HFF-Myc (cell line): ENCODE results near the gene C13orf46.

Experiments
- DNase-seq: peaks from one replicate; pipeline ENCODE4 v3.0.0-alpha.2; 2011; ENCODE audit warnings: low read depth; ENCODE audit errors: extremely low read depth
- H3K4me3 ChIP-seq: replicated peaks from 2 replicates; pipeline ENCODE4 v1.5.1; 2011; ENCODE audit warnings: low read depth, mild to moderate bottlenecking, control low read depth, low read length
- CTCF ChIP-seq: IDR thresholded peaks from 2 replicates; pipeline ENCODE4 v1.5.1; 2012; ENCODE audit warnings: mild to moderate bottlenecking, low read depth, low read length, control low read depth; ENCODE audit errors: missing control alignments

C13orf46 gene

GRCh38 chr13:113942591-113943103 lies 31.2 kb downstream of the C13orf46 start:
- no peak for TF ChIP-seq CTCF
- no peak for DNase-seq
- H3K4me3 ChIP-seq = no peak overlapping the region

- DNase-seq = no peak
- no peak for TF ChIP-seq CTCF
- no peak overlapping the region for H3K4me3 ChIP-seq
These were observed 32.2 kb downstream of the C13orf46 start for GRCh38 chr13:113941571-113942191.

- DNase-seq = no peak
- H3K4me3 ChIP-seq = no peak overlapping the region
- TF ChIP-seq CTCF = no peak
These were observed 34.0 kb downstream of the C13orf46 start for GRCh38 chr13:113939944-113940297.

GRCh38 chr13:113939129-113939943 lies 34.5 kb downstream of the C13orf46 start:
- H3K4me3 ChIP-seq = no peak overlapping the region
- no peak for DNase-seq
- TF ChIP-seq CTCF = no peak

GRCh38 chr13:113938716-113939115 lies 35.2 kb downstream of the C13orf46 start:
- no peak overlapping the region for H3K4me3 ChIP-seq
- TF ChIP-seq CTCF = no peak
- no peak for DNase-seq

- TF ChIP-seq CTCF = no peak
- DNase-seq = no peak
These were observed 35.6 kb downstream of the C13orf46 start for GRCh38 chr13:113938246-113938645.

More at GRCh38 chr13:113938246-113938645, 35.6 kb downstream of the C13orf46 start:
- no peak overlapping the region for H3K4me3 ChIP-seq
